Pancreas (tissue), 10 donors: ENCODE measurements around the gene BEGAIN. TPM values are rescaled to one million over a fixed set of nuclear protein-coding genes. Genes with fewer than 3 reads are reported as not detected.

Experiments
- ATAC-seq, 4 donors: fragments of 200-7000 bp; cut with Tn5 transposase; one replicate each; pipeline versions ENCODE4 v1.8.0 to v1.9.1; 2020; ENCODE audit warnings: mild to moderate bottlenecking in 4 of 4, moderate library complexity in 4 of 4
- DNase-seq, 6 donors: peaks; one replicate each; pipeline ENCODE4 v3.0.0-alpha.2; 2020
- FAIRE-seq: peaks from 2 replicates; lab custom pipeline; 2012; peaks lifted over from hg19 to GRCh38; lab: Jason Lieb, UNC
- H3K27ac ChIP-seq, 4 donors: fragments of 200-600 bp; sonication (generic); 1 replicate in 3 of 4; 2 replicates in 1 of 4; pipeline versions ENCODE4 v1.5.0 to v1.8.0; 2020
- H3K27me3 ChIP-seq, 4 donors: fragments of 200-600 bp; one replicate each; pipeline ENCODE4 v1.8.0; 2021
- H3K36me3 ChIP-seq, 3 donors: fragments of 200-600 bp; sonication (generic) in 1 of 3; one replicate each; pipeline versions ENCODE4 v1.5.0 to v1.8.0; 2020 to 2021
- H3K4me1 ChIP-seq, 3 donors: fragments of 200-600 bp; one replicate each; pipeline ENCODE4 v1.8.0; 2021
- H3K4me3 ChIP-seq, 4 donors: fragments of 200-600 bp; sonication (generic) in 2 of 4; one replicate each; pipeline versions ENCODE4 v1.5.0 to v1.8.0; 2020 to 2021
- H3K9me3 ChIP-seq, 4 donors: fragments of 200-600 bp; one replicate each; pipeline ENCODE4 v1.8.0; 2021
- WGBS, 2 donors: extraction: QIAGEN DNeasy Blood & Tissue Kit; methylation state at CpG; one replicate each; pipeline ENCODE4 v1.1.7; 2013; 5-methylcytosine and 5-hydroxymethylcytosine counted together
- intact Hi-C, 3 donors: fragments of 100-400 bp; cut with DNase I; formaldehyde crosslinking; loops; one replicate each; pipeline versions ENCODE4 v1.11.1 to v1.14.2; 2022
- polyA plus RNA-seq, 2 donors: library from polyadenylated mRNA; stranded (reverse); fragments of 200-250 nt; gene quantifications; one replicate each; pipeline ENCODE4 v1.2.3, GENCODE V29; 2013
- total RNA-seq, 6 donors: library from RNA; stranded (reverse); fragmentation: NEBNext Ultra II Directional in 4 of 6; extraction: Animal tissue kit (Norgen Biotek cat#: 25700) in 4 of 6; gene quantifications; one replicate each; pipeline versions ENCODE4 v1.2.1 to v1.2.4, GENCODE V29; 2021 to 2023
- TF ChIP-seq, protein P1 (sequence below), 4 donors: fragments of 200-600 bp; sonication (generic) in 3 of 4; IDR thresholded peaks; one replicate each; pipeline versions ENCODE4 v1.5.0 to v1.8.0; 2021; ENCODE audit warnings: antibody characterized with exemption in 4 of 4
- donor health status: healthy with polysubstance abuse.
- donor health status: DM: no; HTN: no; CAD: no; lungs with moderate emphysema.
- donor health status: DM: no; HTN: no; CAD: no.
- donor health status: control.
- donor health status: control.
- donor health status: Bipolar disorder and iron deficiency.
- donor health status: DM: yes; HTN: yes; CAD: no.
- donor health status: DM: no; HTN: no; CAD: no.
- donor health status: DM: no; HTN: no; CAD: no.
- donor health status: DM: yes; HTN: yes; CAD: no.

Gene BEGAIN
- total and polyA plus RNA-seq, 8 donors, result 9.1 to 32.2 (median 15.4) TPM

- TF ChIP-seq, protein P1, sequence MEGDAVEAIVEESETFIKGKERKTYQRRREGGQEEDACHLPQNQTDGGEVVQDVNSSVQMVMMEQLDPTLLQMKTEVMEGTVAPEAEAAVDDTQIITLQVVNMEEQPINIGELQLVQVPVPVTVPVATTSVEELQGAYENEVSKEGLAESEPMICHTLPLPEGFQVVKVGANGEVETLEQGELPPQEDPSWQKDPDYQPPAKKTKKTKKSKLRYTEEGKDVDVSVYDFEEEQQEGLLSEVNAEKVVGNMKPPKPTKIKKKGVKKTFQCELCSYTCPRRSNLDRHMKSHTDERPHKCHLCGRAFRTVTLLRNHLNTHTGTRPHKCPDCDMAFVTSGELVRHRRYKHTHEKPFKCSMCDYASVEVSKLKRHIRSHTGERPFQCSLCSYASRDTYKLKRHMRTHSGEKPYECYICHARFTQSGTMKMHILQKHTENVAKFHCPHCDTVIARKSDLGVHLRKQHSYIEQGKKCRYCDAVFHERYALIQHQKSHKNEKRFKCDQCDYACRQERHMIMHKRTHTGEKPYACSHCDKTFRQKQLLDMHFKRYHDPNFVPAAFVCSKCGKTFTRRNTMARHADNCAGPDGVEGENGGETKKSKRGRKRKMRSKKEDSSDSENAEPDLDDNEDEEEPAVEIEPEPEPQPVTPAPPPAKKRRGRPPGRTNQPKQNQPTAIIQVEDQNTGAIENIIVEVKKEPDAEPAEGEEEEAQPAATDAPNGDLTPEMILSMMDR (IDR thresholded peaks at IDR 0.05), result no peak
- no peak overlapping the region for H3K27ac ChIP-seq
- intact Hi-C loops, result no loop called here
- no peaks in the 10 kb centered on the region for H3K9me3 ChIP-seq
- ATAC-seq (no peak), FAIRE-seq (no peak), DNase-seq (no peak)
- H3K36me3 ChIP-seq, result no peaks in the 10 kb centered on the region
- no peaks in the 10 kb centered on the region for H3K27me3 ChIP-seq
- no peak overlapping the region for H3K4me3 ChIP-seq
- H3K4me1 ChIP-seq, result no peaks in the 10 kb centered on the region
- 84 to 90% methylated on average over 3 of the region's 3 CpGs for WGBS, 2 donors
Measured at GRCh38 chr14:100504372-100505078, 82.7 kb downstream of the BEGAIN start.

DNA sequence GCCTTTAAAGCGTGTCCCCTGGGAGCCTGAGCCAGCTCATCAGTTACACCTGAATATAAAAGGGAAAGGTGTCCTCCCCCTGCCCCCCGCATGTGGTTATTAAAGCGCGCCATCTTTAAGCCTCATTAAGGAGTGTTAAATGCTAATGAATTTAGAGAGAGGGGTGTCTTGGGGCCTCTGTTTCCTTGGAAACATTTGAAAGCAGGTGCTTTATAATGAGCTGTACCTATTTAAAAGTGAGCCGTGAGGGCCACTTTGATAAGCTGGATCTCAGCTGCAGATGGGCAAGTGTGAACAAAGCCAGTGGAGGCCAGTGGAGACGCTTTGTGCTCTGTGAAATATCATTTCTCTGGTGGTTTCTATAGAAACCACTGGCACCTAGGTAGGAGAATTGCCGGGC is 84.0 kb downstream of the BEGAIN start:
- H3K27me3 ChIP-seq, result no peaks in the 10 kb centered on the region
- no peaks in the 10 kb centered on the region for H3K36me3 ChIP-seq
- no peaks in the 10 kb centered on the region for H3K4me1 ChIP-seq
- ATAC-seq (no peak), DNase-seq (no peak), FAIRE-seq (no peak)
- H3K9me3 ChIP-seq, result no peaks in the 10 kb centered on the region
- intact Hi-C loops, result no loop called here
- TF ChIP-seq, protein P1 (IDR thresholded peaks at IDR 0.05), result no peak
- 80 to 92% methylated on average over 7 of the region's 7 CpGs for WGBS, 2 donors
- H3K27ac ChIP-seq, result no peak overlapping the region
- no peak overlapping the region for H3K4me3 ChIP-seq

GRCh38 chr14:100502622-100503220 is 84.5 kb downstream of the BEGAIN start:
- TF ChIP-seq, protein P1 (IDR thresholded peaks at IDR 0.05), result no peak
- FAIRE-seq, result no peak
- H3K4me1 ChIP-seq, result no peaks in the 10 kb centered on the region
- H3K9me3 ChIP-seq, result no peaks in the 10 kb centered on the region
- H3K27me3 ChIP-seq, result no peaks in the 10 kb centered on the region
- no peak for ATAC-seq
- H3K27ac ChIP-seq, result no peak overlapping the region
- no peak overlapping the region for H3K4me3 ChIP-seq
- 95 to 97% methylated on average over 10 of the region's 10 CpGs for WGBS, 2 donors
- no peaks in the 10 kb centered on the region for H3K36me3 ChIP-seq
- intact Hi-C loops, result no loop called here
- no peak for DNase-seq

GRCh38 chr14:100500128-100500527 is 87.1 kb downstream of the BEGAIN start:
- FAIRE-seq (no peak), ATAC-seq (no peak), DNase-seq (no peak)
- Histone ChIP-seq H3K36me3 (no peaks in the 10 kb centered on the region), H3K27ac (no peak overlapping the region), H3K9me3 (no peaks in the 10 kb centered on the region), H3K4me3 (no peak overlapping the region), H3K27me3 (no peaks in the 10 kb centered on the region), H3K4me1 (no peaks in the 10 kb centered on the region)
- intact Hi-C loops, result no loop called here
- WGBS, 2 donors, result 88 to 92% methylated on average over 9 of the region's 9 CpGs
- TF ChIP-seq, protein P1 (IDR thresholded peaks at IDR 0.05), result no peak

- TF ChIP-seq, protein P1 (IDR thresholded peaks at IDR 0.05), result no peak
- no peak overlapping the region for H3K4me3 ChIP-seq
- no peak for ATAC-seq
- intact Hi-C loops, result no loop called here
- no peak for FAIRE-seq
- H3K36me3 ChIP-seq, result no peaks in the 10 kb centered on the region
- 96 to 98% methylated on average over 9 of the region's 9 CpGs for WGBS, 2 donors
- H3K27ac ChIP-seq, result no peak overlapping the region
- no peak for DNase-seq
- no peaks in the 10 kb centered on the region for H3K27me3 ChIP-seq
- H3K4me1 ChIP-seq, result no peaks in the 10 kb centered on the region
- H3K9me3 ChIP-seq, result no peaks in the 10 kb centered on the region
Measured at GRCh38 chr14:100498068-100498467, 89.1 kb downstream of the BEGAIN start.
